RWPE1 (cell line): ENCODE measurements around the gene HSD17B12.

Experiments used
- CTCF ChIA-PET: fragments of 350-600 bp; sonication (Branson Sonifier 250); formaldehyde crosslinking; extraction: SDS; loops from one replicate; lab custom pipeline; 2021; lab: Yijun Ruan, JAX
- POLR2A ChIA-PET: fragments of 400-600 bp; formaldehyde crosslinking; extraction: SDS; loops from one replicate; lab custom pipeline; 2020; ENCODE audit warnings: antibody characterized with exemption; ENCODE audit not compliant: low non-redundant PET; lab: Yijun Ruan, JAX
- DNase-seq: peaks from one replicate; pipeline ENCODE4 v3.0.0; 2012; ENCODE audit warnings: low spot score
- H3K27ac ChIP-seq: fragments of 450-650 bp; 2 replicates; pipeline ENCODE4 v1.5.1; 2017
- CTCF ChIP-seq: fragments of 450-650 bp; conservative IDR thresholded peaks from 2 replicates; pipeline ENCODE4 v1.5.1; 2017; ENCODE audit warnings: low read depth, mild to moderate bottlenecking

Gene HSD17B12

GRCh38 chr11:43712676-43713075 lies 32.1 kb downstream of the HSD17B12 start:
- no peak overlapping the region for H3K27ac ChIP-seq
- no peak for TF ChIP-seq CTCF
- ChIA-PET POLR2A (no interaction called here), CTCF (interaction anchor here (0.6 to 0.7 kb wide), 2 partner anchors 17 to 129 kb away, joined by 3 to 4 read pairs; no protein-coding TSS in a partner anchor)
- DNase-seq, result no peak

- no peak for DNase-seq
- CTCF ChIA-PET, result no interaction called here
- no peak for TF ChIP-seq CTCF
- H3K27ac ChIP-seq, result no peak overlapping the region
- POLR2A ChIA-PET, result no interaction called here
Measured at GRCh38 chr11:43718373-43718772, 37.8 kb downstream of the HSD17B12 start.

GRCh38 chr11:43723617-43724016 lies 43.1 kb downstream of the HSD17B12 start:
- no peak for TF ChIP-seq CTCF
- no peak for DNase-seq
- no peak overlapping the region for H3K27ac ChIP-seq
- ChIA-PET CTCF (interaction anchor here (0.9 to 1.0 kb wide), 2 partner anchors 21 to 23 kb away, joined by 3 to 4 read pairs; no protein-coding TSS in a partner anchor), POLR2A (no interaction called here)

GRCh38 chr11:43732225-43732624 lies 51.7 kb downstream of the HSD17B12 start:
- CTCF ChIA-PET, result no interaction called here
- TF ChIP-seq CTCF, result no peak
- POLR2A ChIA-PET, result no interaction called here
- DNase-seq, result no peak
- H3K27ac ChIP-seq, result no peak overlapping the region

GRCh38 chr11:43734256-43734655 lies 53.7 kb downstream of the HSD17B12 start:
- no peak overlapping the region for H3K27ac ChIP-seq
- no peak for DNase-seq
- no peak for TF ChIP-seq CTCF
- ChIA-PET CTCF (no interaction called here), POLR2A (no interaction called here)

GRCh38 chr11:43735115-43735514 lies 54.6 kb downstream of the HSD17B12 start:
- POLR2A ChIA-PET, result no interaction called here
- no peak for DNase-seq
- no peak overlapping the region for H3K27ac ChIP-seq
- CTCF ChIA-PET, result no interaction called here
- TF ChIP-seq CTCF, result no peak
